ENCODE measurements around the gene SERPINA3.

The SERPINA3 gene

GRCh38 chr14:94638961-94639817 lies 27.0 kb downstream of the SERPINA3 start:
- no peak overlapping the region for H3K4me3 ChIP-seq (ENCODE audit: low read depth, low read length)
- DNase-seq (ENCODE audit: low read depth), result no peak
- TF ChIP-seq CTCF (conservative IDR thresholded peaks at IDR 0.05; ENCODE audit: low read depth, low read length), result no peak

GRCh38 chr14:94640721-94641631 lies 28.8 kb downstream of the SERPINA3 start:
- peak; percentile 19 for DNase-seq (ENCODE audit: low read depth)
- TF ChIP-seq CTCF (conservative IDR thresholded peaks at IDR 0.05; ENCODE audit: low read depth, low read length), result no peak
- no peak overlapping the region for H3K4me3 ChIP-seq (ENCODE audit: low read depth, low read length)

- no peak for TF ChIP-seq CTCF (conservative IDR thresholded peaks at IDR 0.05; ENCODE audit: low read depth, low read length)
- no peak for DNase-seq (ENCODE audit: low read depth)
- no peak overlapping the region for H3K4me3 ChIP-seq (ENCODE audit: low read depth, low read length)
These were observed 29.4 kb downstream of the SERPINA3 start for GRCh38 chr14:94641632-94641955.

GRCh38 chr14:94643316-94644101 lies 31.3 kb downstream of the SERPINA3 start:
- no peak for DNase-seq (ENCODE audit: low read depth)
- no peak overlapping the region for H3K4me3 ChIP-seq (ENCODE audit: low read depth, low read length)
- TF ChIP-seq CTCF (conservative IDR thresholded peaks at IDR 0.05; ENCODE audit: low read depth, low read length), result no peak

GRCh38 chr14:94644102-94644535 lies 31.9 kb downstream of the SERPINA3 start:
- TF ChIP-seq CTCF (conservative IDR thresholded peaks at IDR 0.05; ENCODE audit: low read depth, low read length), result no peak
- no peak overlapping the region for H3K4me3 ChIP-seq (ENCODE audit: low read depth, low read length)

GRCh38 chr14:94646066-94646465 lies 33.9 kb downstream of the SERPINA3 start:
- TF ChIP-seq CTCF (conservative IDR thresholded peaks at IDR 0.05; ENCODE audit: low read depth, low read length), result no peak
- H3K4me3 ChIP-seq (ENCODE audit: low read depth, low read length), result no peak overlapping the region
- DNase-seq (ENCODE audit: low read depth), result no peak

More at GRCh38 chr14:94644102-94644535, 31.9 kb downstream of the SERPINA3 start:
- no peak for DNase-seq (ENCODE audit: low read depth)

Data from choroid plexus epithelial cell (primary cell).